Measurements from ENCODE around the gene SHROOM3.
"Not testable (repeated sequence)": the region's sequence is repeated elsewhere in the genome, so short reads cannot be mapped to it uniquely, and the experiment has no call there.

The SHROOM3 gene

DNA sequence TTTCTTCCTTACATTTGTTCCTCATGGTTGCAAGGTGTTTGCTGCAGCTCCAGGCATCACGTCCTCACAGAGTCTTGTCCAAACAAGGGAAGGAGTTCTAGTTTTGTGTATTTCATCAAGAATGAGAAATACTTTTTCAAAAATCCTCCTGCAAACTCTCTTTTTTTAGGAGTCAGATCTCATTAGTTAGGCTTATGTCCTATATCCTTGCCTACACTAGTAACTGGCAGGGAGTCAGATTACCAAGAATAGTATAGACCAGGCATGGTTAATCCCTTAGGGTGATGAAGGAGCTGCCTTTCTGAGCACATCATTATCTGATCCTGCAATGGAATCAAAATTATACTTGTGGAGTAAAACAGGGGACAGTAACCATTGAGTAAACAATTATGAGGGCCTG, 160.4 kb downstream of the SHROOM3 start:
- no peak for DNase-seq (ENCODE audit: low read depth)

DNA sequence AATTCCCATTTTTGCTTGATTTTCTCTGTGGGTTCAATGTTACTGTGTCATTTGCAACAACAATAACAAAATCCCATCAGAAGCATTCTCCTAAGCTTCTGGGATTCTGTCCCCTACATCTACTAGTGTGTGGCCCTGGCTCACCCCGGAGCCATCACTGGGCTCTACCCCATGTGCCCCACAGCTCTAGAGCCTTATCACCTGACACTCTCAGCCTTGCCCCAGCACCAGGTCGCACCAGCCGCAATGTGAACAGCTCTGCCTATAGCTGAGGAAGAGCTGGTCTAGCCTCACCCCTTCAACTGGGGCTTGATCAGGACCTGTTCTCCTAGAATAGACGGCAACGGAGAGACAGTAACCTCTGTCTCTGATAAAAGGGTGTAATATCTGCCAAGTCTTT, 161.7 kb downstream of the SHROOM3 start:
- no peak for DNase-seq (ENCODE audit: low read depth)

DNA sequence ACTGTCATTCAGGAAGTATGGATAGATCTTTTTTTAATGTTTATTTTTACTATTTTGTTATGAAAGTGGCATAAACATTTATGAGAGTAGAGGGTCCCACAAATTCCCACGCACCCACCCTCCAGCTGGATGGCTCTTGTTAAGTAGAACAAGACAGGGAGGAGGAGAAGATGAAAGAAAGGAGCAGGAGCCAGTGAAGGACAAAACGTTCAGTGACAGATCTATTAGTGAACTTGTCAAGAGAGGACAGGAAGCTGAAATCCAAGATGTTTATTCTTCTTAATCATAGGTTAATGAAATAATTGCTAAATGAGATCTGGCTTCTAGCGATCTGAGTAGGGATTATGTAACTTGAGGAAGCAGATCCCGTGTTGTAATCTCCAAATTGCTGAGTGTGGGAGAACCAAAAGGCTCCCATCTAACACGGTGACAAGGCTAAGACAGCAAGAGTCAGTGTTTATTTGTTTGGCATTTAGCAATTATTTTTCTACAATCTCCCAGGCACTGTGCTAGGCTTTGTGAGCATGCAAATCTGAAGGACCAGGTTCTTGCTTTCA, 162.5 kb downstream of the SHROOM3 start:
- no peak for DNase-seq (ENCODE audit: low read depth)

DNA sequence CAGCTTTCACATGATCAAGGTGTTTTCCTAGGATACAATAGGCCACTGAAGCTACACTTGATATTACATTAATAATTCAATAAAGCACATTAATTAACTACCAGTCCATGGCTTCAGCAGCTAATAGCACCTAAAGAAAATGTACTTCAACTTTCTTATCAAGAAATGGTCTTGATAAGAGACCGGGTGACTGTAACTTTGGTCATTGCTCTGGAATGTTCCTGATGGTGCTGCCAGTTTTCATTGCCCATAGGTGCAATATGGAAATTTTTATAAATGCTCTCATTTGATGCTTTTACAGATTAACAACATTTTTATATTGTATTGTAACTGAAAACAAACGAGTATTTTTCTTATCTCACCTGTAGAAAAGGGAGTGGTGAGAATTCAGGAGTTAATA, 165.4 kb downstream of the SHROOM3 start:
- no peak for DNase-seq (ENCODE audit: low read depth)

DNA sequence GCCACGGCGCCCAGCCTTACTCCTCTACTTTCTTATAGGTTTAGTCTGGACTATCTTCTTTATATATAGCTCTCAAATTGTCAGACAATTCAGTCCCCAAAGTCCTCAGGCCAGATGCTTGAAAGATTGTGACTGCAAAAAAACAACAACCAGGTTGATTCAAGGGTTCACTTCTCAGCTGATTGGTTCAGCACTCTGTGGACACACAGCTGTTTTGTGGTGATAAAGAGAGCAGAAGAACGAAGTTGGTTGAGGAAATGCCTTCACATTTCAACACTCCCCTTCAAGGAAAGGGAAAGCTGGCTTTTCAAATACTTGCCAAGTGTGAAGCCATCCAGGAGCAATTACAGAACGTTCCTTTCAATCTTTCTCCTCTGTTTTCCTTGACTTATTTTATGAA, 166.8 kb downstream of the SHROOM3 start:
- no peak for DNase-seq (ENCODE audit: low read depth)

DNA sequence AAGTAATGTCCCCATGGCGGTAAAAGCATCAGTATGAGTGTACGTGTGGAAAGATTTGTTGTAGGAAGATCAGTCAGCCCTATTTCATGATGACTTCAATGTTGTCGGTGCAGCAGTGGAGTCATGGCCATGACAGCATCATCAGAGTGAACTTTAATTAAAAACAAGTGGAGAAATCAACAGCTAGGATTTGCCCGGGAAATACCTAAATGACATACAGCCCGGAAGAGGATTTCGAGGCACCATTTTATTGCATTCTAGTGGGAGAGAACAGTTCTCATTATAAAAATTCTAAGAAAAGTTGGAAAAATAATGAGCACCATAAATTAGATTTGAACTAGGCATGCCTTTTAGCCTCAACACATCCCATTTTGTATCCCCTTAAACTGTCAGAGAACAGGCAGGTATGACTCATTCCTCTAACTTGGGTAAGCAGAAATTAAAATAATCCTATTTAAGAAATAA, 170.1 kb downstream of the SHROOM3 start:
- DNase-seq (ENCODE audit: low read depth), result no peak

DNA sequence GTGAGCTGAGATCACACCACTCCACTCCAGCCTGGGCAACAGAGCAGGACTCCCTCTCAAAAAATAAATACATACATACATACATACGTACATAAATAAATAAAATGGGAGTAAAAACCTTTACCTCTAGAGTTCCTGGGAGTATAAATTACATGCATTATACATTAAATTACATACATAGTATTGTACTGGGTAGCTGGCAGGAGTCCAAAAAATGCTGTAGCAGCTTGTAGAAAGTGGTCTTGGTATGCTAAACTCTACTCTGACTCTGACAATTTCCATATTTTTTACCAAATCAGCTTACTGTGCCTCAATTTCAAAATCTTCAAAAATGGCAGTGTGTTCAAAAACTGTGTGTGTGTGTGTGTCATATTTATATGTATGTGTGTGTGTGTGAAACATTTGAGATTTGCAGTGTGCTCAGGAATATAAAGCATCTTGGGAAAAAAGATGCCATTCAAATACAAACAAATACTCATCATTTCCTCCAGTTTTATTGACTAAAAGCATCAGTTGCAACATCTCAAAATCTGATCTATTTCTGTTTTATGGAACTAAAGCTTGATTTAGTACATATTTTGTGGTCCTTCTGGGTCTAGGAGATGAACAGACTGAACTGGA, 171.7 kb downstream of the SHROOM3 start:
- DNase-seq (ENCODE audit: low read depth), result no peak

DNA sequence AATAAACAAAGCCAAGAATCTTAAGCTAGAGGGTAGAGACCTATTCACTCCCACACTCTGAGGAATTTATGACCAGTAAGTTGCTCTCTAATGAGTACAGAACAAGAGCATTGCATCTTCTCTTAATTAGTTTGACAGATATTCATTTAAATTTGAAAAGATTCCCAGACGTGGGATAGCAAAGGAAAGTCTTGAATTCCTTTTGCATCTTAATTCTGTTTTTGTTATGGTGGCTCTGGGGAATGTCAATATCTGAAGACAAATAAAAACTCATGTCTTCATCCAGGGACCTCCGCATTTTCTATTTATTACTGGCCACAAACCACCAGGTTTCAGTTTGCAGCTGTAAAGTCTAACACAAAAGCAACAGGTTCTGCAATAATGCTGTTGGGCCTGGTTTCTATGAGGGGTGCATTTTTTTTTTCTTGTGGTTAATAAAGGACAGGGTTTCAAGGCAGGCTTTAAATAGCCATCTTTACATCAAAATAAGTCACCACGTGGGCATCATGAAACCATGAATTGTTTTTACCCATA, 172.3 kb downstream of the SHROOM3 start:
- DNase-seq (ENCODE audit: low read depth), result no peak

DNA sequence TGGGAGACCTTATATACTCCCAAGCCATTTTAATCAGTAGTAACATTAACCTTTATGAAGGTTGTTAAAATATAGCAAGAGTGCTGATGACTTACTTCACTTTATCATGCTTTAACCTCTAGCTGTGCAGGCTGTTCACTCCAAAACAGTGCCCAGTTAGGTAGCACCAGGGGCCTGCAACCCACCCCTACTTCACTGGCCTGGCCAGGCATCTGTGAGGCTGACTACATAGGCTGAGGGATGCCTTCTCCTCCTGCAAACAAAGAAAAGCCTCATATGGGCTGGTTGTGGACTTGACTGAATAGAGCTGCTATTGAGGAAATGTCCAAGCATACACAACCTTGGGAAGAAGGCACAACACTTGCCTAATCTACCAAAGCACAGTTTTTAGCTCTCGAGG, 172.8 kb downstream of the SHROOM3 start:
- DNase-seq (ENCODE audit: low read depth), result no peak

DNA sequence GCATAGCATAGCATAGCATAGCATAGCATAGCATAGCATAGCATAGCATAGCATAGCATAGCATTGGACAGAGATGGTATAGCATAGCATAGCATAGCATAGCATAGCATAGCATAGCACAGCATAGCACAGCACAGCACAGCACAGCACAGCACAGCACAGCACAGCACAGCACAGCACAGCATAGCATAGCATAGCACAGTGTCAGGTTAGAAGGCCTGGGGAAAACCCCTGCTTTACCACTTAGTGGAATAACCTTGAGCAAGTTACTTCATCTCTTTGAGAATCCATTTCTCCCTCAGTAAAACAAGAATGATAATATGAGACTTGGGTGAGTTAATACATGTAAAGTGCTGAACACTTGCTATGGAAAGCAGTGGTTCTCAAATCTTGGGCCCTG, 173.5 kb downstream of the SHROOM3 start:
- not testable (repeated sequence) for DNase-seq (ENCODE audit: low read depth)

DNA sequence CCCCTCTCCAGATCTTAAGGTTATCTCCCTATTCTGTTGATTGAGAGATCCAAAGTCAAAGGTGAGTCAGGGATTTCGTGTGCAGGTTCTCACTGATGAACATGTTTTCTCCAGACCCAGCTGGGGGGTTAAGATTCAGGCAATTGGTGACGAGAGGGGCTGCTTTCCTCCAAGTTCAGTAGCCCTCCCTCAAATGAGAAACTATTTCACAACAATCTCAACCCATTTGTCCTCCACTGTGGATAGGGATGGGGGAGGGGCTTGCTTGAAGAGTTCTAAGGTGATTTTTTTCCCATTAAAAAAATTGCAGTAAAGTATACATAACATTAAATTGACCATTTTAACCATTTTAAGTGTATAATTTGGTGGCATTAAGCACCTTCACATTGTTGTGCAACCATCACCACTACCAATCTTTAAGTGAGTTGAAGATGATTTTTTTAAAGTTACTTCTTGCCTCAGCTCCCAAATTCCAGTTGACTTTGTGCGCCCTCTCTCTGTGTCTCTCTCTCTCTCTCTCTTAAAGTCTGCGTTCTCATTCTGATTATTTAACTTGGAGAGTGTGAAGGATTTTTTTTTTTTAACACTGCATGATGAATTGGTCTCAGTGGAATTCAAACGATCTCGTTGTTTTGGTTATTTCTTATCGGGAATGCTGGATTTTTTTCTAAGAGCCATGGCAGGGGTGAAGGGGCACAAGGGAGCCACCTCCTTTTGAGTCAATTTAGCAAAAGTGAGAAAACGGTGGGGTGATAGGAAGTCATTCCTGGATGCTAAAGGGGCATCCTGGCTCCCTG, 175.9 kb downstream of the SHROOM3 start:
- DNase-seq (ENCODE audit: low read depth), result no peak

DNA sequence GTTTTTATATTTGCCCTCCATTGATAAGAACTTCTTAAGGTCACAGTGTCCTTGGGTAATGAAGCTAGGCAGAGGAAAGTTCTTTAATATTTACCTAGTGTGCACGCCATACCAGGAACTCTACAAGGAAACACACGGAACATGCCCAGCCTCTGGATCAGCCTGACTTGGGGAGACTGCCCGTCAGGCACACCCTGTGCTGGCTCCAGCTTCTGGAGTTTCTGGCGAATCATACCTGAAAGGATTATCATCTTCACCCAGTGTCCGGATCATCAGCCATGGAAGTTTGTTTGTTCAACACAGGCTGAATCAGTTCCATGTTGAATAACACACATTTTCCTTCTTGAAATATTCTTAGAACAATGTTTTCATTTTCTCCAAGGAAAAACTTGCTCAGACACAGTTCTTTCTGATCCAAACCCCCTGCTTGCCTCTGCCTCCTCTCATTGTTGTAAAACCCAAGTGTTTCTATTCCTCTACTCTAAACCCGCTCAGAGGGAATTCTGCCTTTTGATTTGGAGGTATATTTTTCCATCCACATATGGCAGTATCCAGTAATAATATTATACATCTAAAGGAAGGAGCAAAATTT, 176.7 kb downstream of the SHROOM3 start:
- no peak for DNase-seq (ENCODE audit: low read depth)

DNA sequence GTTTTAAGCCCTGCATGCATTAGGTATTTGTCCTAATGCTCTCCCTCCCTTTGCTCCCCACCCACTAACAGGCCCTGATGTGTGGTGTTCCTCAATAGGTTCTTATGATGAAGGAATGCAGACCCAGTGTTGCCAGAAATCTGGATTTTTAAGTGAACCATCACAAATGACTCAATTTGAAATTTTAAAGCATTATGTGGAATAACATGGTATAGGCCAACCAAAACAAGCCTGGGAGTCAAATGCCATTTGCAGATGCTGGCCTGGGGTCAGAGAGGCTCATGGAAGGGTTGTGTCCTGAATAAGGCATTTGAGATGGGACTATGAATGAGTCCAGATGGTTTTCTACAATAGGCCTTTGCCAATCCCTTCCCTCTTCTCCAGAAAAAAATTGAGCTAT, 179.6 kb downstream of the SHROOM3 start:
- no peak for DNase-seq (ENCODE audit: low read depth)

DNA sequence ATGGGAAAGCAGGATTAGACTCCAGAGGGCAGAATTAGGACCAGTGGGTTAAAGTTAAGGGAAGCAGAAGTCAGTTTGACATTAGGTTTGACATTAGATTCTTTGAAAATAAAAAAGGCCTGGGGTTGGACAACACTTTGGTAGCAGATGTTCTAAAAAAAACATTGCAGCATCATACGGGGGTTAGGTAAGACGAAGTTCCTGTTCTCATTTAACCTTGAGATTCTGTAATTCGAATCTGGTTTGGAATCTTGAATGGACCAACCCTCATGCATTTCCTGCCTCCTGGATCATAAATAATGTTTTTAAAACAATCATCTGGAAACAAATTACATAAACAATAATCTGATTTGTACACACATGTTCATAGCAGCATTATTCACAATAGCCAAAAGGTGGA, 181.0 kb downstream of the SHROOM3 start:
- no peak for DNase-seq (ENCODE audit: low read depth)

DNA sequence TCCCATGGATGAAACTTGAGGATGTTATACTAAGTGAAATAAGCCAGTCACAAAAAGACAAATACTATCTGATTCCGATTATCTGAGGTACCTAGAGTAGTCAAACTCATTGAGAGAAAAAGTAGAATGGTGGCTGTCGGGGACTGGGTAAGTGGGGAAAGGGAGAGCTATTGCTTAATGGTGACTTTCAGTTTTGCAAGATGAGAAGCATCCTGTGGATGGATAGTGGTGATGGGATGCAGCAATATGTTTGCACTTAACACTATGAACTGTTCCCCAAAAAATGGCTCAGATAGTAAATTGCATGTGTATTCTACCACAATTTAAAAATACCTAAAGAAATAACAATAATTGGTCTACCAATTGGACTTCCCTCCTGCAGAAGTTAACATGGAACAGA, 181.5 kb downstream of the SHROOM3 start:
- DNase-seq (ENCODE audit: low read depth), result no peak

DNA sequence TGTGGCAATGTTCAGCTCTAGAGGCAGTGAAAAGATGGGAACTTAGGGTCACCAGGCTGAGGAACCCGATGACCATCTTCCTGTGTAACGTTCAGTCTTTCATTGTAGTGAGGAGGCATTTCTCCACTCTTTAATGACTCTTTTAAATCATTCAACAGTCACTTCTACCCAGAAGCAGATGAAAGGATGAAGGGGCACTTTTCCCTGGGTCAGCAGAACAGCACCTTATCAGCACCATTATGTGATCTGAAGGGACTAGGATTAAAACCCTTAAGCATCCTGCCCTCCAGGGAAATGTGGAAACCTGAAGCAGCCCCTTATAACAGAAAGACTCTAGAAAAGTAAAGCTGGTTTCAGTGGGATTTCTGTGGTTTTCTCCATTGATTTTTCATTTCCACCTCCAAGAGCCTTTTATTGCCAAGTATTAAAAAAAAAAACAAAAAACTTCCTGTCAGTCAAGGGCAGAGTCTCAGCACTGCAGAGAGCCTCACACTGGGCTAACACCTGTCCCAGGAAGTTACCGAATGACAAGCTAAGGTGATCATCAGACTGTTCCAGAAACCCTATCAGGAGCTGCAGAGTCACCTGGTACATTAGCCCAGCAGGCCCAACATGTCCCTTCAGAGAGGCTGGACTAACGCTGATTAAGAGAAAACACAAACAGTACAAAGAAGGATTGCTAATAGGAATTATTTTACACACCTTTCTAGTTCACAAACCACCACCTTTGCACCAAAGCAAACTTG, 185.9 kb downstream of the SHROOM3 start:
- no peak for DNase-seq (ENCODE audit: low read depth)

DNA sequence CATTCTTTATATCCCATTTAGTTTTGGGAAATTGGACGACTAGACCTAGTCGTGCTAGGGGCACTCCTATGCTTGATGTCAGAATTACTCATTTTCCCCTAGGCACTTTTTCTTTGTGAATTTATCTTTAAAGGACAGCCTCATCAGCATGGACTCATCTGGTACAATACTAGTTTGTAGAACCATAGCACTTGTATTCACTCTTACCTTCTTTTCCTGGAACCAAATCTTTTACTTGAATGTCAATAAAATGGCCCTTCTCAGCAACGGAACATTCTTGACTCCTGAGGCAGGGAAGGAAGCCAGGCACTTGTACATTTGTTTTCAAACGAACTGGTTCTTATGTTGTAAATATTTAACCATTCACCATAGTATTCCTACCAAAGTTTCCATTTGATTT, 187.1 kb downstream of the SHROOM3 start:
- no peak for DNase-seq (ENCODE audit: low read depth)

DNA sequence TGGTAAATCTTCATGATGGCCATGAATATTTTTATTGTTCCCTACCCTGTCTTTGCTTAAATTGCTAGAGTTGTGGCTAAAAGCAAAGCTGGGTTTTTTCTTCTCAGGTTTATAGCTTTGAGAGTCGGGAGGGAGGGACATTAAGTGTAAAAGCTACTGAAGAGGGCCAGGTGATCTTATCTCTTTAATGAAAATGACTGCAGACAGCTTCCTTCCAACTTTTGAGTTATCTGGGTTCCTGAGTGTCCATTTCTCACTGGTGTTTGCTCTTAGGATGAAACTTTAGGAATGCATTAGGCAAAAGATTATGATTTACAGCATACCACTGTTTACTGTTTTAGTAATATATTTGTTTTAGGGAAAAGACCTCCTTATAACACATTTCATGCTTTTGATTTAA, 187.7 kb downstream of the SHROOM3 start:
- DNase-seq (ENCODE audit: low read depth), result no peak

DNA sequence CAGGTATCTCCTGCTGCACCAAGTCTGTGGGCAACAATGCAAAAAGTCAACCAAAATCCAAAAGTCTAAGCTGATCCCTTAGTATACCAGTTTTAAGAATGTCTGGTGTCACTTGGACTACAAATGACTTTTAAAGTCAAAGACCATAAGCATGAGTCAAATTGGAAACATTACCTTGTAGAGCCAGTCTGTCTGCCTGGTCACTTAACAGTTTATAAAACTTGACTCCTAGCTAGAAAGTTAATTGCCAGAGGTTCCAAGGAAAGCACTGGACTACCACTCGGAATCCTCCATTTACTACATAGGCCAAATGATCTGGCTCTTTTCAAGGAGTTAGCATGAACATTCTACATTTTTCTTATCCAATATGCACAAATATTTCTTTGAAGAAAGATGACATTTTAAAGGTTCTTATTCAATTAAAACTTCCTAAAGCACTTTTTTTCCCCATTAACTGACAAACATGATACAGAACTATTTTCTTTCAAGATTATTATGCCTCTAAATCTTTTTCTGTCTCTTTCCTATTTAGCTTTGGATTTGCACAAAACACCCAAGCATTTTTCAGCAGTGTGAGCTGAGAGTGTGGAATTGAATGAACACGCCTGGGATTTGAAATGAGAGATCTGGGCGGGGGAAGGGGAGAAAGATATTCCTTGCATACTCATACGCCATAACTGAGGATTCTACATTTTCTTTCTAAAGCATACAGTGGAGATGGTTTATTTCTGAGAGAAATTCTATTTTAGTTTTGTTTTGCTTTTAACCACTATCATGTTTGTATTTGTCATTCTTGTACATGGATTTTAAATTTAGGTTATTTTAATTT, 188.4 kb downstream of the SHROOM3 start:
- no peak for DNase-seq (ENCODE audit: low read depth)

DNA sequence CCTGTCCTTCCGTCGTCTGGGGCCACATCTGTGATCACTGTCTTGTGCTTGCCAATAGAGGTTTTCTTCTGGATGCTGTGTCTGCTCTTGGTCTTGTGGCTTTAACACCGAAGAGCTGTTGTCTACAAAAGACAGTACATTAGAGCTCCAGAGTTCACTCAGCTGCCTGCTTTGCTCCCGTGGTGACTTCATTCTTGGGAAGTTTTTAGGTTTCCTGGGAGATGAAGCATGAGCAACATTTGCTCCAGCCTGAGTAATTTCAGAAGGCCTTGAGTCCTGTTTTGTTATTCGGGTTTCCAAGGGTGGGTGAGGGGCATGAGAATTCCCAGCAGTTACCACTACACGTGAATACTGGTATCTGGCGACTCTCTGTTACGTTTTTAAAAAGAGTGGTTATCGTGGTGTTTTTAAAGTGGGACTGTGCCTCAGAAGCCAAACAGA, 189.2 kb downstream of the SHROOM3 start:
- DNase-seq (ENCODE audit: low read depth), result no peak

Data from activated T-cell treated with anti-CD3 and anti-CD28 coated beads for 24 hours (primary cell).